ENCODE data around the gene IFITM10. TPM values are rescaled to one million over a fixed set of nuclear protein-coding genes. Genes with fewer than 3 reads are reported as not detected.

IFITM10 gene
- total and polyA plus RNA-seq, 2 experiments from 2014 or later: 0.89 to 1.4 TPM

GRCh38 chr11:1740786-1741530 is 9.4 kb downstream of the IFITM10 start:
- WGBS (ENCODE audit: low lambda C conversion rate, missing lambda C conversion rate): 89% methylated on average over 8 of the region's 8 CpGs
- peaks cover 6% of the 10 kb centered on the region for H3K27me3 ChIP-seq

GRCh38 chr11:1739576-1739975 is 10.8 kb downstream of the IFITM10 start:
- Histone ChIP-seq H3K27me3 (peaks cover 6% of the 10 kb centered on the region), H3K4me2 (no peak overlapping the region), H3K9me2 (replicated peaks; ENCODE audit: insufficient read depth) (no peaks in the 10 kb centered on the region), H3K27ac (no peak overlapping the region), H4K20me1 (ENCODE audit: insufficient read depth, poor library complexity, severe bottlenecking) (no peaks in the 10 kb centered on the region), H2AFZ (no peak overlapping the region), H3K36me3 (replicated peaks; ENCODE audit: insufficient read depth, low read depth) (no peaks in the 10 kb centered on the region), H3K4me3 (no peak overlapping the region), H3K4me1 (ENCODE audit: insufficient read depth) (no peaks in the 10 kb centered on the region), H3K79me2 (no peaks in the 10 kb centered on the region), H3K9me3 (ENCODE audit: low read depth) (no peaks in the 10 kb centered on the region)
- 82% methylated on average over 8 of the region's 8 CpGs for WGBS (ENCODE audit: low lambda C conversion rate, missing lambda C conversion rate)
- TF ChIP-seq EZH2phosphoT487 (IDR thresholded peaks at IDR 0.05; ENCODE audit: low read depth, severe bottlenecking, unreplicated experiment) (no peak), EZH2 (IDR thresholded peaks at IDR 0.05; ENCODE audit: borderline replicate concordance) (no peak), CTCF (IDR thresholded peaks at IDR 0.05; ENCODE audit: poor library complexity) (no peak)
- DNase-seq (ENCODE audit: low spot score): no peak

More at GRCh38 chr11:1740786-1741530, 9.4 kb downstream of the IFITM10 start:
- H4K20me1 ChIP-seq (ENCODE audit: insufficient read depth, poor library complexity, severe bottlenecking): no peaks in the 10 kb centered on the region
- TF ChIP-seq EZH2phosphoT487 (IDR thresholded peaks at IDR 0.05; ENCODE audit: low read depth, severe bottlenecking, unreplicated experiment) (no peak), EZH2 (IDR thresholded peaks at IDR 0.05; ENCODE audit: borderline replicate concordance) (no peak), CTCF (IDR thresholded peaks at IDR 0.05; ENCODE audit: poor library complexity) (no peak)
- H2AFZ ChIP-seq: no peak overlapping the region
- H3K36me3 ChIP-seq (replicated peaks; ENCODE audit: insufficient read depth, low read depth): no peaks in the 10 kb centered on the region
- H3K79me2 ChIP-seq: no peaks in the 10 kb centered on the region
- DNase-seq (ENCODE audit: low spot score): no peak
- H3K4me1 ChIP-seq (ENCODE audit: insufficient read depth): no peaks in the 10 kb centered on the region
- H3K9me3 ChIP-seq (ENCODE audit: low read depth): no peaks in the 10 kb centered on the region
- no peaks in the 10 kb centered on the region for H3K9me2 ChIP-seq (replicated peaks; ENCODE audit: insufficient read depth)
- no peak overlapping the region for H3K27ac ChIP-seq
- no peak overlapping the region for H3K4me2 ChIP-seq
- no peak overlapping the region for H3K4me3 ChIP-seq

- Histone ChIP-seq H3K79me2 (no peaks in the 10 kb centered on the region), H3K4me1 (ENCODE audit: insufficient read depth) (no peaks in the 10 kb centered on the region), H2AFZ (no peak overlapping the region), H3K9me2 (replicated peaks; ENCODE audit: insufficient read depth) (no peaks in the 10 kb centered on the region), H3K4me2 (no peak overlapping the region), H3K27ac (no peak overlapping the region), H4K20me1 (ENCODE audit: insufficient read depth, poor library complexity, severe bottlenecking) (no peaks in the 10 kb centered on the region), H3K36me3 (replicated peaks; ENCODE audit: insufficient read depth, low read depth) (no peaks in the 10 kb centered on the region), H3K4me3 (no peak overlapping the region), H3K27me3 (peaks cover 6% of the 10 kb centered on the region), H3K9me3 (ENCODE audit: low read depth) (no peaks in the 10 kb centered on the region)
- TF ChIP-seq EZH2phosphoT487 (IDR thresholded peaks at IDR 0.05; ENCODE audit: low read depth, severe bottlenecking, unreplicated experiment): no peak
- no peak for TF ChIP-seq CTCF (IDR thresholded peaks at IDR 0.05; ENCODE audit: poor library complexity)
- no peak for TF ChIP-seq EZH2 (IDR thresholded peaks at IDR 0.05; ENCODE audit: borderline replicate concordance)
- no peak for DNase-seq (ENCODE audit: low spot score)
- WGBS (ENCODE audit: low lambda C conversion rate, missing lambda C conversion rate): 88% methylated on average over 10 of the region's 10 CpGs
Observed at GRCh38 chr11:1738380-1738779, 12.0 kb downstream of the IFITM10 start.
